ENCODE results near the gene FLNB. TPM values are rescaled to one million over a fixed set of nuclear protein-coding genes. Genes with fewer than 3 reads are reported as not detected.

The FLNB gene
- total RNA-seq, 4 donors from 2014 or later, result 61.9 to 114 (median 89.9) TPM

DNA sequence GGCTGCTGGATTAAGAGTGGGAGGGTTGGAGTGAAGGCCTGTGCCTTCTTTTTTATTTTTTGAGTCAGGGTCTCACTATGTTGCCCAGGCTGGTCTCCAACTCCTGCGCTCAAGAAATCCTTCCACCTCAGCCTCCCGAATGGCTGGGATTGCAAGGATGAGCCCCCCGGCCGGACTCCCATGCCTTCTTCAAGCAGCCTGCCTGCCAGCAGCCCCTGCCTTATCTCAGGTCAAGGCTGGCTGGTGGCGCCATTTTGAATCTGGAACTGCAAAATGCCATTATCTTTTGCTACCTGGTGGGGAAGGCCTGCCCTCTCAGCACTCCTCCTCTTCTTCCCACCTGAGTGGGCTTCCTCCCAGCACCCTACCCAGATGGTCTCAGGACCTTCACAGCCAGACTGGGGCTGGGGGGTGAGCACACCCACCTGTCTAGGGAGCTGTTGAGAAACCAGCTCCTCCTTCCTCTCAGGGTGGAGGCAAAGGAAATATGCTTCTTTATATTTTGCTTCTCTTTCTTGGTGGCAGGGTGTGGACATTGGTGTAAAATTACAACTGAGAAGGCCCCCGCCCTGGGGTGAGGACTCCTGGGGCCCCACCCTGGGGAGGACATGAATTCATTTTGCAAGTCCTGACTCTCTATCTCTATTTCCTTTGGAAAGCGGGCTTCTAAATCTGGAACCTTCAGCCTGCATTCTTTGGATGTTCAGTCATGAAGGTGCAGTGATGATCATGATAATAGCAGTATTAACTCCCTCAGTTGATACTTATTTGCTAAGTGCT, 7.7 kb upstream of the FLNB start:
- no peak overlapping the region for H3K27ac ChIP-seq (replicated peaks in 1 of 4)
- H3K4me3 ChIP-seq, result no peak overlapping the region
- no peaks in the 10 kb centered on the region for H3K36me3 ChIP-seq
- no peaks in the 10 kb centered on the region for H3K27me3 ChIP-seq
- TF ChIP-seq POLR2AphosphoS5 (IDR thresholded peaks at IDR 0.05) (no peak), EP300 (IDR thresholded peaks at IDR 0.05) (no peak), POLR2A (IDR thresholded peaks at IDR 0.05; ENCODE audit: low read depth) (no peak)
- TF ChIP-seq, protein P1, sequence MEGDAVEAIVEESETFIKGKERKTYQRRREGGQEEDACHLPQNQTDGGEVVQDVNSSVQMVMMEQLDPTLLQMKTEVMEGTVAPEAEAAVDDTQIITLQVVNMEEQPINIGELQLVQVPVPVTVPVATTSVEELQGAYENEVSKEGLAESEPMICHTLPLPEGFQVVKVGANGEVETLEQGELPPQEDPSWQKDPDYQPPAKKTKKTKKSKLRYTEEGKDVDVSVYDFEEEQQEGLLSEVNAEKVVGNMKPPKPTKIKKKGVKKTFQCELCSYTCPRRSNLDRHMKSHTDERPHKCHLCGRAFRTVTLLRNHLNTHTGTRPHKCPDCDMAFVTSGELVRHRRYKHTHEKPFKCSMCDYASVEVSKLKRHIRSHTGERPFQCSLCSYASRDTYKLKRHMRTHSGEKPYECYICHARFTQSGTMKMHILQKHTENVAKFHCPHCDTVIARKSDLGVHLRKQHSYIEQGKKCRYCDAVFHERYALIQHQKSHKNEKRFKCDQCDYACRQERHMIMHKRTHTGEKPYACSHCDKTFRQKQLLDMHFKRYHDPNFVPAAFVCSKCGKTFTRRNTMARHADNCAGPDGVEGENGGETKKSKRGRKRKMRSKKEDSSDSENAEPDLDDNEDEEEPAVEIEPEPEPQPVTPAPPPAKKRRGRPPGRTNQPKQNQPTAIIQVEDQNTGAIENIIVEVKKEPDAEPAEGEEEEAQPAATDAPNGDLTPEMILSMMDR (IDR thresholded peaks at IDR 0.05), result no peak
- intact Hi-C loops (cut with DNase I), result loop anchor here (10.0 kb wide), 2 partner anchors 136 to 304 kb away; partner anchors contain the start of genes HTD2 and RPP14
- 91% methylated on average over 7 of the region's 7 CpGs for WGBS
- H3K4me1 ChIP-seq, result peaks cover 7 to 20% (median 17%) of the 10 kb centered on the region in 4 donors
- DNase-seq (ENCODE audit: extremely low spot score), result no peak
- H3K9me3 ChIP-seq, result no peaks in the 10 kb centered on the region

DNA sequence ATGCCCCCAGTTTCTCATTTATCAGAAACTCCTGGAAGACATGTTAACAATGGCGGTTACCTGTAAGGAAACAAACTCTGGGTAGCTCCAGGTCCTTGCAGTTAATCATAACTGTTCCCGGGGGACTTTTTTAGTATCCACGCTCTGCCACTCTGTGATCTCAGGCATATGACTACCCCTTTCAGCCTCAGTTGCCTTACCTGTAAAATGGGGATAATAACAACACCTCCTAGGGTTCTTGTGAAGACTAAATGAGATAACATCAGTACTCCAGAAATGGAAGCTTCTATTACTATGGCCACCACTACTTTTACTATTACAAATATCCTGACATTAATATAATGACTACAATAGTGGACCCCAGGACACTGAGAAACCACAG, 7.1 kb upstream of the FLNB start:
- H3K27me3 ChIP-seq, result no peaks in the 10 kb centered on the region
- no peak overlapping the region for H3K27ac ChIP-seq (replicated peaks in 1 of 4)
- intact Hi-C loops (cut with DNase I), result loop anchor here (10.0 kb wide), 2 partner anchors 136 to 304 kb away; partner anchors contain the start of genes HTD2 and RPP14
- no peak for TF ChIP-seq POLR2AphosphoS5 (IDR thresholded peaks at IDR 0.05)
- no peak for TF ChIP-seq EP300 (IDR thresholded peaks at IDR 0.05)
- DNase-seq (ENCODE audit: extremely low spot score), result no peak
- whole genome bisulfite sequencing, result 74% methylated on average over 3 of the region's 3 CpGs
- H3K4me3 ChIP-seq, result no peak overlapping the region
- no peaks in the 10 kb centered on the region for H3K9me3 ChIP-seq
- H3K36me3 ChIP-seq, result no peaks in the 10 kb centered on the region
- H3K4me1 ChIP-seq, result peaks cover 7 to 20% (median 14%) of the 10 kb centered on the region in 4 donors

DNA sequence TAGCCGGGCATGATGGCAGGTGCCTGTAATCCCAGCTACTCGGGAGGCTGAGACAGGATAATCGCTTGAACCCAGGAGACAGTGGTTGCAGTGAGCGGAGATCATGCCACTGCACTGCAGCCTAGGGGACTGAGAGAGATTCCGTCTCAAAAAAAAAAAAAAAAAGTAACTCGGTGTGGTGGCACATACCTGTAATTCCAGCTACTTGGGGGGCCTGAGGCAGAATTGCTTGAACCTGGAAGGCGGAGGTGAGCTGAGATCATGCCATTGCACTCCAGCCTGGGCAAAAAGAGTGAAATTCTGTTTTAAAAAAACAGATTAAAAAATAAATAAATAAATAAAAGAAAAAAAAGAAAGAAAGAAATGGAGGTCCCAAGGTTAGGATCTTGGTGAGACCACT, 6.2 kb upstream of the FLNB start:
- 98% methylated on average over 7 of the region's 7 CpGs for WGBS
- DNase-seq (ENCODE audit: extremely low spot score), result no peak
- intact Hi-C loops (cut with DNase I), result loop anchor here (10.0 kb wide), 2 partner anchors 137 to 303 kb away; partner anchors contain the start of genes HTD2 and RPP14
- no peaks in the 10 kb centered on the region for H3K27me3 ChIP-seq
- no peaks in the 10 kb centered on the region for H3K9me3 ChIP-seq
- H3K4me3 ChIP-seq, result no peak overlapping the region
- no peaks in the 10 kb centered on the region for H3K36me3 ChIP-seq
- TF ChIP-seq EP300 (IDR thresholded peaks at IDR 0.05) (no peak), POLR2A (IDR thresholded peaks at IDR 0.05; ENCODE audit: low read depth) (no peak)
- TF ChIP-seq, protein P1 (IDR thresholded peaks at IDR 0.05), result no peak
- no peak overlapping the region for H3K27ac ChIP-seq (replicated peaks in 1 of 4)
- peaks cover 7 to 20% (median 13%) of the 10 kb centered on the region in 4 donors for H3K4me1 ChIP-seq

DNA sequence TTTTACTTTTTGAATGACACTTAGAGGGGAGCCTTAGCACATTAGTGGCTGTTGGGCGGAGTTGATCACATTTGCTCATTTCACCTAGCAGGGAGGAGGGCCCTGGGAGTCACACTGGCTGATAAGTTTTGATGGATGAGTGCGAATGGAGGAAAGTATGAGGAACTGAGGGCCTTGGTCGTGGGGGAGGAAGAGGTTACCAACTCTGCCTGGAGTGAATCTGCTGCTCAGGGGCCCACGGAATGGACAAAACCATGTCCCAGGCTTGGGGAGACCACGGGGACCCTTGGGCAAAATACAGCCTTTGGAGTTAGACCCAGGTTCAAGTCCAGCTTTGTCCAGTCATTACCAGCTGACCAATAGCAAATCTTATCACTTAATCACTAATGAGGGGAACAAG, 5.1 kb upstream of the FLNB start:
- 89% methylated on average over 5 of the region's 5 CpGs for WGBS
- TF ChIP-seq, protein P1 (IDR thresholded peaks at IDR 0.05), result no peak
- no peak for TF ChIP-seq EP300 (IDR thresholded peaks at IDR 0.05)
- no peak overlapping the region for H3K27ac ChIP-seq (replicated peaks in 1 of 4)
- no peaks in the 10 kb centered on the region for H3K9me3 ChIP-seq
- H3K4me1 ChIP-seq, result peaks cover 7 to 21% (median 18%) of the 10 kb centered on the region in 4 donors
- H3K36me3 ChIP-seq, result no peaks in the 10 kb centered on the region
- no peak for DNase-seq (ENCODE audit: extremely low spot score)
- H3K4me3 ChIP-seq, result no peak overlapping the region
- H3K27me3 ChIP-seq, result no peaks in the 10 kb centered on the region
- intact Hi-C loops (cut with DNase I), result loop anchor here (10.0 kb wide), 2 partner anchors 138 to 302 kb away; partner anchors contain the start of genes HTD2 and RPP14

DNA sequence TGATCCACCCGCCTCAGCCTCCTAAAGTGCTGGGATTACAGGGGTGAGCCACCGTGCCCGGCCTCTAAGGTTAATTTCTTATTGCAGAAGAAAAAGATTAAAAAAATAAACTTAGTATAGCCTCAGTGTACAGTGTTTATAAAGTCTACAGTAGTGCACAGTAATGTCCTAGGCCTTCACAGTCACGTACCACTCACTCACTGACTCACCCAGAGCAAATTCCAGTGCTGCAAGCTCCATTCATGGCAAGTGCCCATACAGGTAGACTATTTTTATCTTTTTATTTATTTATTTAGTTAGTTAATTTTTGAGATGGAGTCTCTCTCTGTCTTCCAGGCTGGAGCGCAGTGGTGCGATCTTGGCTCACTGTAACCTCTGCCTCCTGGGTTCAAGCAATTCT, 3.2 kb upstream of the FLNB start:
- Histone ChIP-seq H3K27ac (replicated peaks in 1 of 4) (peak overlapping the region; percentile 40 to 92 (median 70)), H3K4me3 (no peak overlapping the region), H3K9me3 (no peaks in the 10 kb centered on the region), H3K4me1 (peaks cover 8 to 23% (median 15%) of the 10 kb centered on the region in 4 donors), H3K27me3 (no peaks in the 10 kb centered on the region), H3K36me3 (no peaks in the 10 kb centered on the region)
- no peak for DNase-seq (ENCODE audit: extremely low spot score)
- TF ChIP-seq EP300 (IDR thresholded peaks at IDR 0.05), result no peak
- TF ChIP-seq, protein P1 (IDR thresholded peaks at IDR 0.05), result peak in 1 of 3 experiments; percentile 4
- 70% methylated on average over 6 of the region's 6 CpGs for WGBS
- intact Hi-C loops (cut with DNase I), result loop anchor here (5.0 to 10.0 kb wide), 4 partner anchors 97 to 300 kb away; partner anchors contain the start of genes HTD2 and RPP14

All from esophagus muscularis mucosa (tissue), 4 donors.